HUDEP-2 (cell line): ENCODE measurements around the gene NIPAL3.
"Not testable (repeated sequence)": the region's sequence is repeated elsewhere in the genome, so short reads cannot be mapped to it uniquely, and the experiment has no call there.

Experiments
- DNase-seq, 76 experiments: peaks; one replicate each; lab custom pipeline; 2025; ENCODE audit not compliant: unreplicated experiment in 76 of 76; lab: John Stamatoyannopoulos, UW

The NIPAL3 gene

DNA sequence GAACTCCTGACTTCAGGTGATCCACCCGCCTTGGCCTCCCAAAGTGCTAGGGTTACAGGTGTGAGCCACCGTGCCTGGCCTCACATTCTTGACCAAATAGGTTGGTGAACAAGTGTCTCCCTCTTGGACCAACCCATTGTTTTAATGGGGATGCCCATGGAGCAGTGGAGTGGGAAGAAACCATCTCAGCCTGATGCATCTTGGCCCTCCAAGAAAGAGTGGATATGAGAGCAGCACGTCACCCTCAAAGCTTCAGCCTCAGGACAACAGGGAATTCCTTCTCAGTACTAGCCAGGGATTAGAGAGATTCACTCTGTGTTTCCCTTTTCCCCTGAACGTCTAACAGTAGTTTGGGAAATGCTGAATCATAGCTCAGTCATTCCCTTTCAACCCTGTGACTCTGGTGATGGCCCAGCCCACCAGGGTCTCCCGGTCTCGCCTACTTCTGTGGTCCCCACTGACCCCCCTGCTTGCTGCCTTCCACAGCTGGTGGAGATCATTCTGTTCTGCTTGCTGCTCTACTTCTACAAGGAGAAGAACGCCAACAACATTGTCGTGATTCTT is 37.4 kb downstream of the NIPAL3 start:
- no peak for DNase-seq

GRCh38 chr1:24454673-24455072 is 39.1 kb downstream of the NIPAL3 start:
- no peak for DNase-seq

- no peak for DNase-seq
These were observed 39.7 kb downstream of the NIPAL3 start for GRCh38 chr1:24455272-24455671.

GRCh38 chr1:24457866-24458265 is 42.3 kb downstream of the NIPAL3 start:
- DNase-seq = no peak

DNA sequence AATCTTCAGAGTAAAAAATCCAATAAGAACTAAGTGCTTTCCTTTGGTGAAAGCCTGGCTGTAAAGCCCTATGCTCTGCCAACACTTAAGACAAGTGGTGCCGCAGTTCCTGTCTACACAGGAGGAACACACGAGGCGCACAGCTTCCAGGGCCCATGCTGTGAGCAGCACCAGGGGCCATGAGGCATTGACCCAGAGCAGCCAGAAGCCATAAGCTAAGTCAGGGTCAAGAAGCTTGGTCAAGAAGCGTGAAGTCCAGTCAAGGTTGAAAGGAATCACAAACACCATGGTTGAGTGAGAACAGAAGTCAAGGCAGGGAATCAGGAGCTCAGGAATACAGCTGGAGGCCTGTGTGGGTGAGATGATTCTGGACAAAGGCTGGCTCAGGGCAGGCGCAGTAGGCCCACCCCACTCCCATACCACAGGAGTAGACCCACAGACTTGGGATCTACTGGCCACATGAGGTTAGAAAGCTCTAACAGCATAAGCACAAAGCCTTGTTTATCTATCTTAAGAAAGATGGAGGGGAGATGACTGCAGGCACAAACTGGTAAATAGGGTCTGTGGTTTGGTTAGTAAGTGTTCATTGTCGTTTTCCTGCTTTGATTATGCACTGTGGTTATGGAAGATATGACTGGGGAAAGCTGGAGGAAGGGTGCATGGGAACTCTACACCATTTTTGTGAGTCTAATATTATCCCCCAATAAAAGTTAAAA is 44.1 kb downstream of the NIPAL3 start:
- DNase-seq = no peak

DNA sequence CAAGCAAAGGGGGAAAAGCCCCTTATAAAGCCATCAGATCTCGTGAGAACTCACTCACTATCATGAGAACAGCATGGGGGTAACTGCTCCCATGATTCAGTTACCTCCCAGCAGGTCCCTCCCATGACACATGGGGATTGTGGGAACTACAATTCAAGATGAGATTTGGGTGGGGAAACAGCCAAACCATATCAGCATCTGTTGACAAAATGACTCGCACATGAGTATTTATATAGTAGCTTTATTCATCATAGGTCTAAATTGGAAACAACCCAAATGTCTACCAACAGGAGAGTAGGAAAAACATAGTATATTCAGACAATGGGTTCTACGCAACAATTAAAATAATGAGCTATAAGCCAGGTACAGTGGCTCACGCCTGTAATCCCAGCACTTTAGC is 46.5 kb downstream of the NIPAL3 start:
- DNase-seq = not testable (repeated sequence)

DNA sequence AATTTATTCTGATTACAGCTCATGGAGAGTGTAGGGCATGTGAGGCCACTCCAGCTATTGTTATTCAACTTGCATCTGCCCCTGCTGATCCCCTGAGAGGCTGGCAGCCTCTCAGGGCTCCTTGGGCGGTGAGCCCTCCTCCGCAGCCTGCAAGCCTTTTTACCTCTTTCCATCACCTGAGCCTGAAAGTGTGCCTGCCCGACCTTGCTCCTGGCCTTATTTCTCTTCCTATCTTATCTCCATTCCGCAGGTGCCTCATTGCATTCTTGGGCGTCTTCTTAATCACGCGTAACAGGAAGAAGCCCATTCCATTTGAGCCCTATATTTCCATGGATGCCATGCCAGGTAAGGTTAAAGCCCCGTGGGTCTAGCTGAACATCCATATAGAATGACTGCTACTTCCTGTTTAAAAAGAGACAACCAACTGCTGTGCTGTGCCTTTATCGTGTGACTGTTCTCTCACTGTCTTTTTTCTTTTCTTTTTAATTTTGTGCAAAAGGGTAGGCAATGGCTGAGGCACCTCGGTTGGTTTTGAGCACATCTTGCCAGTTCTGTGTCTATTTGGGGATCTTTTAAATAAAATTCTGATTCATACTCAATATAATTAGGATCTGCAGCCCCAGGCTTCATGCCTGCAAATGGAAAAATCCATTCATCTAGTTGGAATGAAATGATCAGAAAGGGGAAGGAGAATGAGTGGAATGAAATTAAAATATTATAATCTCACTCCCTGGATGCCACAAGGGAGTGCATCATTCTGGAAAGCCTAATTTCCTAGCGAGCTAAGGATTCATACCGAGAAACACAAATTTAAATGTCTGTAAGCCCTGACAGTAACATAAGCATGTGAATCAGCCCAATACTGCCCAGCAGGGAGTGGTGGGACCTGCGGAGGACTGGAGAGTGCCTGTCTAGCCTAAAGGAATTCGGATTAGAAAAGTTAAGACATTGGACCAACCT is 48.5 kb downstream of the NIPAL3 start:
- DNase-seq = no peak

GRCh38 chr1:24465099-24465498 is 49.5 kb downstream of the NIPAL3 start:
- no peak for DNase-seq

GRCh38 chr1:24465638-24466037 is 50.0 kb downstream of the NIPAL3 start:
- no peak for DNase-seq

GRCh38 chr1:24468685-24469316 is 53.2 kb downstream of the NIPAL3 start:
- DNase-seq = no peak

GRCh38 chr1:24470592-24470991 is 55.0 kb downstream of the NIPAL3 start:
- DNase-seq = no peak

DNA sequence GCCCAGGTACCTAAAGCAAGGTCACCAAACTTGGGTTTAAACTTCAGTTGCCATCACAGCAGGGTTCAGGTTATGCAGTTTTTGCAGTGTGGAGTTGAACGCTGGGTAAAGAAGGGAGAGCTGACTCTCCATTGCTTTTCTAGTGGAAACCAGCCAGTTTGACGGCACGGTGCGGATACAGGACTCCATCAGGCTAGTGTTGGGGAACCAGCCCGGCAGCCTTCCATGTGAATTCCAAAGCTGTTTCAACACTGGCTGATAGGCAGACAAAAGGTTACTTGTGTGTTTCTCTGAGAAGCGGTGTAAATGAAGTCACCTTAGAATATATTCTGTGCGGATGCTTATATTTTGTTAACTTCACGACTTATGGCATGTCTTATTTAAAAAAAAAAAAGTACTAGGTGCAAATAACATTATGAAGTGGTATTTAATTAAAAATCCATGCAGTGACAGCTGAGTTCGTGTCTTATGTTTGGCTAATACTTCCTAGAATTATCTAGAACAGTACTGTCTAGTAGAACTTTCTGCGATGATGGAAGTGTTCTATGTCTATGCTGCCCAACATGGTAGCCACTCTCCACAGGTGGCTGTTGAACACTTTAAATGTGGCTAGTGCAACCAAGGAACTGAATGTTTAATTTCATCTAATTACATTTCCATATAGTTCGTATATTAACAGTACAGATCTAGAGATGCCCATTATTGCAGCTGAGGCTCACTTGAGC is 57.1 kb downstream of the NIPAL3 start:
- no peak for DNase-seq

GRCh38 chr1:24474193-24474592 is 58.6 kb downstream of the NIPAL3 start:
- no peak for DNase-seq

DNA sequence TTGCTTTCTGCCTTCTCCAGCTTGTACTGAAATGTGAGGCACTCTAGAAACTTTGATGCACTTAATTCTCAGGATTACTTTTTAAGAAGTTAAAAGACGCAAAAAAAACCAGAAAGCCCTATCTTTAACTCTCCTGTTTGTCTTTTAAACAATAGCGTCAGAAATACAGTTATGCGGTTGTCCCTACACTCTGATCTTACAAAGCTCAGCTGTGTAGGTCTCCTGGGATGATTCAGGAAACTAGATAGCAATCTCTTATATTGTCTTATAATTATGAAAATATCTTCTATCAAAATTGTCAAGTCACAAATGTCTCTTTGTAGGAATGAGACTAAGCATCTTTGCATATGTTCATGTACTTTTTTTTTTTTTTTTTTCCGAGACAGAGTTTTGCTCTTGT is 60.1 kb downstream of the NIPAL3 start:
- DNase-seq = no peak

GRCh38 chr1:24476571-24476970 is 61.0 kb downstream of the NIPAL3 start:
- DNase-seq = no peak

- no peak for DNase-seq
These were observed 61.7 kb downstream of the NIPAL3 start for GRCh38 chr1:24477309-24477708.

DNA sequence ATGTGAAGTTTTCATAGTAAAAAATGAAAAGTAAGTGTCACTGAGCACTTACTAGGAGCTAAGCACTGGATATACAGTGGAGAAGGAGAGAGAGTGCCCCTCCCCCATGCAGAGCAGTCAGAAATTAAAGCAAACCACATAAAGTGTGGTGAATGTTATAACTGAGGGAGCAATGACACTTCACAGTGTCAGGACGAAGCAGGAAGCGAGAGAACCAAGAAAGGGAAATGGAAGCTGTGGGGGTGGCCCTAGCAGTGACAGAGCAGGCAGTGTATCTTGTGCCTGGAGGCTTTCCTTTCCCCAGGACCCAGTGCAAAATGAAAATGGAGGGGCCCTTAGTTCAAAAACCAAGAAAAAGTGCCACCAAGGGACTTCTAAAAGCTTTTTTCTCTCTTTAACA is 65.5 kb downstream of the NIPAL3 start:
- DNase-seq = no peak

DNA sequence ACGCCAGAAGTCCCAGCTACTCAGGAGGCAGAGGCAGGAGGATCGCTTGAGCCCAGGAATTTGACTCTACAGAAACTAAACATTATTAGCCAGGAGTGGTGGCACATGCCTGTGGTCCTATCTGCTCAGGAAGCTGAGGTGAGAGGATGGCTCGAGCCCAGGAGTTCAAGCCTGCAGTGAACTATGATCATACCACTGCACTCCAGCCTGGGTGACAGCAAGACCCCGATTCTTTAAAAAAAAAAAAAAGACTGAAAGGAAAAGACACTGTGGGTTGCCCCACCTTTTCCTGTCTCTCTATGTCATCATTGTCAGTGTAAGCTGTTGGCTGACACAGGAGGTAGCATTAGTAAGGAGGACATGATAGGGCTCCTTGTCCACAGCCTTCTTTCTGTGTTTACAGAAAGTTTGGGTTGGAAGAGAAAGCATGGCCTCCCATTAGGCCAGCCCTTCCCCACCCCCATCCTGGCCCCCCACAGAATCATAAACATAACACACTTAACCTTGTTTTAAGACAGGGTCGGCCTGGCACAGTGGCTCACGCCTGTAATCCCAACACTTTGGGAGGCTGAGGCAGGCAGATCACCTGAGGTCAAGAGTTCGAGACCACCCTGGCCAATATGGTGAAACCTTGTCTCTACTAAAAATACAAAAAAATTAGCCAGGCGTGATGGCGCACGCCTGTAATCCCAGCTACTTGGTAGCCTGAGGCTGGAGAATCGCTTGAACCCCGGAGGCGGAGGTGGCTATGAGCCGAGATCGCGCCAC is 66.4 kb downstream of the NIPAL3 start:
- no peak for DNase-seq

- DNase-seq = no peak
These were observed 67.8 kb downstream of the NIPAL3 start for GRCh38 chr1:24483441-24483840.

DNA sequence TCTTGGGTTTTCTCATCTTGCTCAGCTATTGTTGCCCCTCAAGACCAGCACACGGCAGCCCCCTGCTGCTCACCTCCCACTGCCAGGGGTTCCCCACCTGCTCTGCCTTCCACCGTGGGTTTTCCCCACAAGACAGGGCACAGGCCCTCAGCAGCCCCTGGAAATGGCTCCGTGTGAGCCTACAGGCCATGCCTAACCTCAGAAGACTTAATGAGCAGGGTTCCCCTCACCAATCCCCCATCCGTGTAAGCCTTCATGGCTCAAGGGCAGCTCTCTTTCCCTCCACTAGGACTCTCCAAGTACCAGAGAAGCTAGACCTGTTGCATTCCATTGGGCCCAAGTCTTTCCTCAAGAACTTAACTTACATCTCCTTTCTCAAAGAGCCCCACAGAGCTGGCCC is 68.6 kb downstream of the NIPAL3 start:
- no peak for DNase-seq
